Kidney (tissue), 14 donors: ENCODE results near the gene INTS3. TPM values are rescaled to one million over a fixed set of nuclear protein-coding genes. Genes with fewer than 3 reads are reported as not detected.

Experiments used
- DNase-seq, 5 donors: peaks; one replicate each; pipeline ENCODE4 v3.0.0-alpha.2; 2013 to 2020
- FAIRE-seq: peaks from 2 replicates; lab custom pipeline; 2012; peaks lifted over from hg19 to GRCh38; lab: Jason Lieb, UNC
- H3K27ac ChIP-seq, 2 donors: one replicate each; pipeline ENCODE4 v1.7.0; 2013; ENCODE audit warnings: low read depth in 2 of 2, low read length in 2 of 2, inconsistent platforms in 1 of 2
- H3K27me3 ChIP-seq: one replicate; pipeline ENCODE4 v1.7.1; 2013; ENCODE audit warnings: low read length, inconsistent platforms; ENCODE audit not compliant: control insufficient read depth, insufficient read depth
- H3K36me3 ChIP-seq, 3 donors: one replicate each; pipeline versions ENCODE4 v1.7.0 to v1.7.1; 2013; ENCODE audit warnings: low read length in 3 of 3, control low read depth in 1 of 3, inconsistent platforms in 1 of 3; ENCODE audit not compliant: insufficient read depth in 3 of 3, control insufficient read depth in 2 of 3
- H3K4me1 ChIP-seq, 3 donors: one replicate each; pipeline versions ENCODE4 v1.7.0 to v1.7.1; 2013; ENCODE audit warnings: low read length in 3 of 3, inconsistent platforms in 1 of 3, low read depth in 1 of 3; ENCODE audit not compliant: control insufficient read depth in 2 of 3, insufficient read depth in 2 of 3
- H3K4me3 ChIP-seq, 3 donors: one replicate each; pipeline versions ENCODE4 v1.7.0 to v1.8.1; 2013; ENCODE audit warnings: low read length in 3 of 3, control low read depth in 1 of 3, inconsistent platforms in 1 of 3
- H3K9ac ChIP-seq, 3 donors: one replicate each; pipeline versions ENCODE4 v1.7.0 to v1.7.1; 2013; ENCODE audit warnings: low read length in 3 of 3, control low read depth in 1 of 3, inconsistent platforms in 1 of 3
- H3K9me3 ChIP-seq, 3 donors: one replicate each; pipeline versions ENCODE4 v1.7.0 to v1.7.1; 2013; ENCODE audit warnings: low read length in 3 of 3, control low read depth in 1 of 3, inconsistent platforms in 1 of 3; ENCODE audit not compliant: control insufficient read depth in 2 of 3, insufficient read depth in 1 of 3
- CTCF ChIP-seq: IDR thresholded peaks from 3 replicates; pipeline ENCODE4 v1.5.1; 2012; ENCODE audit warnings: mild to moderate bottlenecking, moderate library complexity, borderline replicate concordance; ENCODE audit not compliant: insufficient read depth; ENCODE audit errors: extremely low read depth
- intact Hi-C: fragments of 100-400 bp; cut with DNase I; formaldehyde crosslinking; loops from one replicate; pipeline ENCODE4 v1.11.1; 2022
- polyA plus RNA-seq: library from polyadenylated mRNA; stranded (reverse); fragments of 350-450 nt; fragmentation: Illumina TruSeq; extraction: RNeasy Lipid Tissue Mini Kit (QIAGEN cat#74804); gene quantifications from one replicate; pipeline ENCODE4 v1.2.3, GENCODE V29; 2014; ENCODE audit warnings: low read depth, low replicate concordance; ENCODE audit not compliant: insufficient read depth
- total RNA-seq: library from RNA; stranded (reverse); fragmentation: NEBNext Ultra II Directional; extraction: Animal tissue kit (Norgen Biotek cat#: 25700); gene quantifications from one replicate; pipeline ENCODE4 v1.2.1, GENCODE V29; 2021
- donor health status: control.
- donor health status: control.
- donor health status: control.
- donor health status: control.
- donor health status: control.
- donor health status: DM: yes; HTN: yes; CAD: no.
- donor health status: Normal renal cell carcinoma (clear cell type).

The INTS3 gene
- total and polyA plus RNA-seq, 2 donors from 2014 or later = 42.7 to 74.8 TPM

GRCh38 chr1:153801786-153802697 lies 74.2 kb downstream of the INTS3 start:
- H3K27me3 ChIP-seq = no peaks in the 10 kb centered on the region
- no peaks in the 10 kb centered on the region for H3K9me3 ChIP-seq
- TF ChIP-seq CTCF = no peak
- DNase-seq (no peak), FAIRE-seq (no peak)
- no peak overlapping the region for H3K4me3 ChIP-seq
- intact Hi-C loops = no loop called here
- H3K27ac ChIP-seq = no peak overlapping the region
- no peak overlapping the region for H3K9ac ChIP-seq
- H3K36me3 ChIP-seq = peaks cover under 1 to 1% (median under 1%) of the 10 kb centered on the region in 3 donors
- H3K4me1 ChIP-seq = peaks cover 0 to 5% (median 0%) of the 10 kb centered on the region in 3 donors

GRCh38 chr1:153803470-153804056 lies 75.7 kb downstream of the INTS3 start:
- peak overlapping the region in 1 of 2 donors; percentile 59 for H3K27ac ChIP-seq
- intact Hi-C loops = no loop called here
- DNase-seq = no peak

GRCh38 chr1:153804112-153804511 lies 76.3 kb downstream of the INTS3 start:
- FAIRE-seq (no peak), DNase-seq (no peak)
- Histone ChIP-seq H3K27me3 (no peaks in the 10 kb centered on the region), H3K27ac (no peak overlapping the region), H3K4me3 (no peak overlapping the region), H3K9me3 (no peaks in the 10 kb centered on the region), H3K9ac (no peak overlapping the region), H3K4me1 (peaks cover 0 to 3% (median 0%) of the 10 kb centered on the region in 3 donors), H3K36me3 (peaks cover 7 to 16% (median 8%) of the 10 kb centered on the region in 3 donors)
- intact Hi-C loops = no loop called here
- TF ChIP-seq CTCF = no peak

More at GRCh38 chr1:153803470-153804056, 75.7 kb downstream of the INTS3 start:
- TF ChIP-seq CTCF = no peak
- H3K36me3 ChIP-seq = peaks cover 7 to 11% (median 8%) of the 10 kb centered on the region in 3 donors
- no peaks in the 10 kb centered on the region for H3K27me3 ChIP-seq
- no peak overlapping the region for H3K4me3 ChIP-seq
- peaks cover 0 to 3% (median 0%) of the 10 kb centered on the region in 3 donors for H3K4me1 ChIP-seq
- H3K9ac ChIP-seq = no peak overlapping the region
- no peak for FAIRE-seq
- no peaks in the 10 kb centered on the region for H3K9me3 ChIP-seq
